Measurements from ENCODE around the gene PMVK.

DNA sequence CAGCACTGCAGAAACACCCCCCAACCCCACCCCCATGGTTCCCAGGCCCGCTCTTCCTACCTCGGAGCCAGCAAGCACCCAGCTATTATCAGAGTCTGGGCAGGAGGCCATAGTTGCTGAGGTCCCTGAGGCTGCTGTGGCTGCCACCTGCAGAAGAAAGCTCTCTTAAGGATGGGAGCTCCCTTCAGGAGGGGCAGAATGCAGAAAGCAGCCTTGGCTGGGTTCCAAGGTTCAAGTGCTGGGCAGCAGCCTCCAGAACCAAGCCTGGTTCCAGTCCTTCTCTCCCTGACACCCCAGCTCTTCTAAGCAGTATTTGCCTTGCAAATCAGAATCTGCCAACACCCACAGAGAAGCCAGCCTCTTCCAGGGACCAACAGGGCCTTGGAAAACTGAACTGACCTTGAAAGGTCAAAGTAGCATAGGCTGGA is 17.1 kb upstream of the PMVK start:
- TF ChIP-seq, protein P1, sequence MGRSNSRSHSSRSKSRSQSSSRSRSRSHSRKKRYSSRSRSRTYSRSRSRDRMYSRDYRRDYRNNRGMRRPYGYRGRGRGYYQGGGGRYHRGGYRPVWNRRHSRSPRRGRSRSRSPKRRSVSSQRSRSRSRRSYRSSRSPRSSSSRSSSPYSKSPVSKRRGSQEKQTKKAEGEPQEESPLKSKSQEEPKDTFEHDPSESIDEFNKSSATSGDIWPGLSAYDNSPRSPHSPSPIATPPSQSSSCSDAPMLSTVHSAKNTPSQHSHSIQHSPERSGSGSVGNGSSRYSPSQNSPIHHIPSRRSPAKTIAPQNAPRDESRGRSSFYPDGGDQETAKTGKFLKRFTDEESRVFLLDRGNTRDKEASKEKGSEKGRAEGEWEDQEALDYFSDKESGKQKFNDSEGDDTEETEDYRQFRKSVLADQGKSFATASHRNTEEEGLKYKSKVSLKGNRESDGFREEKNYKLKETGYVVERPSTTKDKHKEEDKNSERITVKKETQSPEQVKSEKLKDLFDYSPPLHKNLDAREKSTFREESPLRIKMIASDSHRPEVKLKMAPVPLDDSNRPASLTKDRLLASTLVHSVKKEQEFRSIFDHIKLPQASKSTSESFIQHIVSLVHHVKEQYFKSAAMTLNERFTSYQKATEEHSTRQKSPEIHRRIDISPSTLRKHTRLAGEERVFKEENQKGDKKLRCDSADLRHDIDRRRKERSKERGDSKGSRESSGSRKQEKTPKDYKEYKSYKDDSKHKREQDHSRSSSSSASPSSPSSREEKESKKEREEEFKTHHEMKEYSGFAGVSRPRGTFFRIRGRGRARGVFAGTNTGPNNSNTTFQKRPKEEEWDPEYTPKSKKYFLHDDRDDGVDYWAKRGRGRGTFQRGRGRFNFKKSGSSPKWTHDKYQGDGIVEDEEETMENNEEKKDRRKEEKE (IDR thresholded peaks at IDR 0.05), result no peak
- TF ChIP-seq CEBPB (IDR thresholded peaks at IDR 0.05; ENCODE audit: borderline replicate concordance in 1 of 2, low read depth in 2 of 2, low read length in 2 of 2), result no peak
- no peak for TF ChIP-seq KDM1A (IDR thresholded peaks at IDR 0.05; ENCODE audit: borderline replicate concordance)
- TF ChIP-seq, protein P2, sequence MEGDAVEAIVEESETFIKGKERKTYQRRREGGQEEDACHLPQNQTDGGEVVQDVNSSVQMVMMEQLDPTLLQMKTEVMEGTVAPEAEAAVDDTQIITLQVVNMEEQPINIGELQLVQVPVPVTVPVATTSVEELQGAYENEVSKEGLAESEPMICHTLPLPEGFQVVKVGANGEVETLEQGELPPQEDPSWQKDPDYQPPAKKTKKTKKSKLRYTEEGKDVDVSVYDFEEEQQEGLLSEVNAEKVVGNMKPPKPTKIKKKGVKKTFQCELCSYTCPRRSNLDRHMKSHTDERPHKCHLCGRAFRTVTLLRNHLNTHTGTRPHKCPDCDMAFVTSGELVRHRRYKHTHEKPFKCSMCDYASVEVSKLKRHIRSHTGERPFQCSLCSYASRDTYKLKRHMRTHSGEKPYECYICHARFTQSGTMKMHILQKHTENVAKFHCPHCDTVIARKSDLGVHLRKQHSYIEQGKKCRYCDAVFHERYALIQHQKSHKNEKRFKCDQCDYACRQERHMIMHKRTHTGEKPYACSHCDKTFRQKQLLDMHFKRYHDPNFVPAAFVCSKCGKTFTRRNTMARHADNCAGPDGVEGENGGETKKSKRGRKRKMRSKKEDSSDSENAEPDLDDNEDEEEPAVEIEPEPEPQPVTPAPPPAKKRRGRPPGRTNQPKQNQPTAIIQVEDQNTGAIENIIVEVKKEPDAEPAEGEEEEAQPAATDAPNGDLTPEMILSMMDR (IDR thresholded peaks at IDR 0.05 in 2 of 3, conservative IDR thresholded peaks at IDR 0.05 in 1 of 3; ENCODE audit: control insufficient read depth in 2 of 3, extremely low read depth in 1 of 3, insufficient read depth in 1 of 3, low read depth in 3 of 3, low read length in 3 of 3), result no peak
- TF ChIP-seq IKZF1 (conservative IDR thresholded peaks at IDR 0.05), result no peak
- TF ChIP-seq, protein P3, sequence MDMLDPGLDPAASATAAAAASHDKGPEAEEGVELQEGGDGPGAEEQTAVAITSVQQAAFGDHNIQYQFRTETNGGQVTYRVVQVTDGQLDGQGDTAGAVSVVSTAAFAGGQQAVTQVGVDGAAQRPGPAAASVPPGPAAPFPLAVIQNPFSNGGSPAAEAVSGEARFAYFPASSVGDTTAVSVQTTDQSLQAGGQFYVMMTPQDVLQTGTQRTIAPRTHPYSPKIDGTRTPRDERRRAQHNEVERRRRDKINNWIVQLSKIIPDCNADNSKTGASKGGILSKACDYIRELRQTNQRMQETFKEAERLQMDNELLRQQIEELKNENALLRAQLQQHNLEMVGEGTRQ (IDR thresholded peaks at IDR 0.05; ENCODE audit: borderline replicate concordance, low read depth, low read length), result no peak
- TF ChIP-seq SREBF1 (IDR thresholded peaks at IDR 0.05; ENCODE audit: low read length), result no peak
- TF ChIP-seq, protein P4, sequence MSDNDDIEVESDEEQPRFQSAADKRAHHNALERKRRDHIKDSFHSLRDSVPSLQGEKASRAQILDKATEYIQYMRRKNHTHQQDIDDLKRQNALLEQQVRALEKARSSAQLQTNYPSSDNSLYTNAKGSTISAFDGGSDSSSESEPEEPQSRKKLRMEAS (IDR thresholded peaks at IDR 0.05; ENCODE audit: low read depth, low read length), result no peak
- TF ChIP-seq EP300 (IDR thresholded peaks at IDR 0.05; ENCODE audit: borderline replicate concordance in 1 of 2, control insufficient read depth in 1 of 2, low read depth in 2 of 2, low read length in 2 of 2), result no peak
- TF ChIP-seq, protein P5, sequence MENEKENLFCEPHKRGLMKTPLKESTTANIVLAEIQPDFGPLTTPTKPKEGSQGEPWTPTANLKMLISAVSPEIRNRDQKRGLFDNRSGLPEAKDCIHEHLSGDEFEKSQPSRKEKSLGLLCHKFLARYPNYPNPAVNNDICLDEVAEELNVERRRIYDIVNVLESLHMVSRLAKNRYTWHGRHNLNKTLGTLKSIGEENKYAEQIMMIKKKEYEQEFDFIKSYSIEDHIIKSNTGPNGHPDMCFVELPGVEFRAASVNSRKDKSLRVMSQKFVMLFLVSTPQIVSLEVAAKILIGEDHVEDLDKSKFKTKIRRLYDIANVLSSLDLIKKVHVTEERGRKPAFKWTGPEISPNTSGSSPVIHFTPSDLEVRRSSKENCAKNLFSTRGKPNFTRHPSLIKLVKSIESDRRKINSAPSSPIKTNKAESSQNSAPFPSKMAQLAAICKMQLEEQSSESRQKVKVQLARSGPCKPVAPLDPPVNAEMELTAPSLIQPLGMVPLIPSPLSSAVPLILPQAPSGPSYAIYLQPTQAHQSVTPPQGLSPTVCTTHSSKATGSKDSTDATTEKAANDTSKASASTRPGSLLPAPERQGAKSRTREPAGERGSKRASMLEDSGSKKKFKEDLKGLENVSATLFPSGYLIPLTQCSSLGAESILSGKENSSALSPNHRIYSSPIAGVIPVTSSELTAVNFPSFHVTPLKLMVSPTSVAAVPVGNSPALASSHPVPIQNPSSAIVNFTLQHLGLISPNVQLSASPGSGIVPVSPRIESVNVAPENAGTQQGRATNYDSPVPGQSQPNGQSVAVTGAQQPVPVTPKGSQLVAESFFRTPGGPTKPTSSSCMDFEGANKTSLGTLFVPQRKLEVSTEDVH (IDR thresholded peaks at IDR 0.05; ENCODE audit: low read depth, partially characterized antibody), result no peak
- no peak for TF ChIP-seq MTA2 (IDR thresholded peaks at IDR 0.05; ENCODE audit: low read depth)
- TF ChIP-seq YY1 (IDR thresholded peaks at IDR 0.05; ENCODE audit: low read depth, low read length), result no peak
- TF ChIP-seq PML (IDR thresholded peaks at IDR 0.05; ENCODE audit: low read length), result no peak
